Uterus (tissue), 4 donors: ENCODE measurements around the gene SMARCE1. TPM values are rescaled to one million over a fixed set of nuclear protein-coding genes. Genes with fewer than 3 reads are reported as not detected.

ENCODE experiments used
- DNase-seq, 2 donors: peaks; one replicate each; pipeline ENCODE4 v3.0.0-alpha.2; 2019 to 2020
- H3K27ac ChIP-seq, 2 donors: fragments of 200-600 bp; sonication (generic); 1 replicate in 1 of 2; 2 replicates in 1 of 2; pipeline ENCODE4 v1.5.1; 2016 to 2018
- H3K27me3 ChIP-seq, 2 donors: fragments of 200-600 bp; sonication (generic); one replicate each; pipeline ENCODE4 v1.5.1; 2018 to 2019; ENCODE audit warnings: control low read depth in 1 of 2
- H3K36me3 ChIP-seq, 2 donors: fragments of 200-600 bp; sonication (generic); one replicate each; pipeline ENCODE4 v1.5.1; 2019; ENCODE audit warnings: control low read depth in 1 of 2
- H3K4me1 ChIP-seq, 2 donors: fragments of 200-600 bp; sonication (generic); one replicate each; pipeline ENCODE4 v1.5.1; 2018 to 2019; ENCODE audit warnings: control low read depth in 1 of 2
- H3K4me3 ChIP-seq, 2 donors: fragments of 200-600 bp; sonication (generic); 1 replicate in 1 of 2; 2 replicates in 1 of 2; pipeline ENCODE4 v1.5.1; 2018 to 2019; ENCODE audit warnings: mild to moderate bottlenecking in 1 of 2
- H3K9me3 ChIP-seq, 2 donors: fragments of 200-600 bp; sonication (generic); one replicate each; pipeline ENCODE4 v1.5.1; 2019; ENCODE audit warnings: control low read depth in 1 of 2
- POLR2A ChIP-seq, 2 donors: fragments of 450-650 bp; IDR thresholded peaks; one replicate each; pipeline ENCODE4 v1.6.1; 2016; ENCODE audit warnings: antibody characterized with exemption in 2 of 2, mild to moderate bottlenecking in 1 of 2, moderate library complexity in 1 of 2
- intact Hi-C: fragments of 100-400 bp; cut with DNase I; formaldehyde crosslinking; loops from one replicate; pipeline ENCODE4 v1.15.1; 2023; ENCODE audit warnings: low total_unique reads
- total RNA-seq, 4 donors: library from RNA; depleted of rRNA in 3 of 4; stranded (reverse); fragments of >200 nt in 3 of 4; gene quantifications; one replicate each; pipeline versions ENCODE4 v1.1.0 to v1.2.4, GENCODE V29; 2014 to 2023
- TF ChIP-seq, protein P1 (sequence below), 4 experiments: fragments of 200-600 bp in 2 of 4; fragments of 450-650 bp in 2 of 4; sonication (generic) in 2 of 4; IDR thresholded peaks; one replicate each; pipeline ENCODE4 v1.5.1; 2016 to 2019; ENCODE audit warnings: antibody characterized with exemption in 4 of 4, mild to moderate bottlenecking in 2 of 4, moderate library complexity in 1 of 4
- donor health status: DM: yes; HTN: yes; CAD: no.

Gene SMARCE1
- total RNA-seq, 4 donors from 2014 or later: 109 to 401 (median 159) TPM

DNA sequence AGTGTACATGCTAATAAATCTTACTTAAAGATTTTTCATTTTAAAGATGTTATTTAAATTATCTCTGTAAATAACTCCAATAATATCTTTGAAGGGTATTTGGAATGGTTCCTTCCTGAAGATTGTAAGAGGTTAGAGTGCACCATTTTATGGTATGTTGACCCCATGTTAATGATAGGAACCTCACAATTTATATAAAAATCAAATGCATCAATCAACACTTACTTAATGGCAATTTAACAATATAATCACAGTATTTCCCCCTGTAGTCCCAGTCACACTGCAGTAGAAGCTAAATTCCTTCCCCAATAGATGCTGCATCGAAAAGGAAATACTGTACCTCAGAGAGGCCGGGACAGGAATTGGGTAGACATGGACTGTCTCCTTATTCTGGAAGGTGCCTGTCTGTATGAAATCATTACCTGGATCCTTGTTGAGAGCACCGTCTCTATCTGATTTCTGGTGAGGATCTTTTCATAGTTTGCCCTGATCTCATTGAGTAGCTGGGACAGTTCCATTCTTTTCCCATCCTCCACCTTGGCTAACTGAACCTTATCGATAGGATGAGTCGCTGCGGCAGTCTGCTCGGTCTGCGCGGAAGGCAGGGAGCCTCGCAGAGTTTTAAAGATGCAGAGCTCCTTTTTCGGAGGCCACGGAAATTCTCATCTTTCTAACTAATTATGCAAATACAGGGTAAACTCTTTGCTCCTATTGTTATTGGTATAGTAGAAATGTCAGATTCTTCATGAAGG, 17.1 kb upstream of the SMARCE1 start, which contains the start of gene KRT222:
TSS of gene KRT222 (minus strand) at position 596 of the 752 bp plus-strand sequence. CDS start at position 518, 78 bp downstream.
- H3K27ac ChIP-seq: peak within 1 kb of the TSS in 1 of 2 donors; percentile 11
- H3K9me3 ChIP-seq: no peaks in the 10 kb centered on the region
- intact Hi-C loops: no loop called here
- DNase-seq: no peak
- H3K36me3 ChIP-seq: no peaks in the 10 kb centered on the region
- no peaks in the 10 kb centered on the region for H3K27me3 ChIP-seq
- no peaks in the 10 kb centered on the region for H3K4me1 ChIP-seq
- H3K4me3 ChIP-seq: peak within 1 kb of the TSS; percentile 1 to 13
- TF ChIP-seq, protein P1, sequence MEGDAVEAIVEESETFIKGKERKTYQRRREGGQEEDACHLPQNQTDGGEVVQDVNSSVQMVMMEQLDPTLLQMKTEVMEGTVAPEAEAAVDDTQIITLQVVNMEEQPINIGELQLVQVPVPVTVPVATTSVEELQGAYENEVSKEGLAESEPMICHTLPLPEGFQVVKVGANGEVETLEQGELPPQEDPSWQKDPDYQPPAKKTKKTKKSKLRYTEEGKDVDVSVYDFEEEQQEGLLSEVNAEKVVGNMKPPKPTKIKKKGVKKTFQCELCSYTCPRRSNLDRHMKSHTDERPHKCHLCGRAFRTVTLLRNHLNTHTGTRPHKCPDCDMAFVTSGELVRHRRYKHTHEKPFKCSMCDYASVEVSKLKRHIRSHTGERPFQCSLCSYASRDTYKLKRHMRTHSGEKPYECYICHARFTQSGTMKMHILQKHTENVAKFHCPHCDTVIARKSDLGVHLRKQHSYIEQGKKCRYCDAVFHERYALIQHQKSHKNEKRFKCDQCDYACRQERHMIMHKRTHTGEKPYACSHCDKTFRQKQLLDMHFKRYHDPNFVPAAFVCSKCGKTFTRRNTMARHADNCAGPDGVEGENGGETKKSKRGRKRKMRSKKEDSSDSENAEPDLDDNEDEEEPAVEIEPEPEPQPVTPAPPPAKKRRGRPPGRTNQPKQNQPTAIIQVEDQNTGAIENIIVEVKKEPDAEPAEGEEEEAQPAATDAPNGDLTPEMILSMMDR (IDR thresholded peaks at IDR 0.05): no peak
- no peak for TF ChIP-seq POLR2A (IDR thresholded peaks at IDR 0.05)

GRCh38 chr17:40663252-40663651, 15.6 kb upstream of the SMARCE1 start:
- DNase-seq: no peak
- no peak for TF ChIP-seq POLR2A (IDR thresholded peaks at IDR 0.05)
- TF ChIP-seq, protein P1 (IDR thresholded peaks at IDR 0.05): no peak
- Histone ChIP-seq H3K9me3 (no peaks in the 10 kb centered on the region), H3K4me3 (no peak overlapping the region), H3K27me3 (no peaks in the 10 kb centered on the region), H3K27ac (no peak overlapping the region), H3K4me1 (no peaks in the 10 kb centered on the region), H3K36me3 (no peaks in the 10 kb centered on the region)
- intact Hi-C loops: no loop called here

DNA sequence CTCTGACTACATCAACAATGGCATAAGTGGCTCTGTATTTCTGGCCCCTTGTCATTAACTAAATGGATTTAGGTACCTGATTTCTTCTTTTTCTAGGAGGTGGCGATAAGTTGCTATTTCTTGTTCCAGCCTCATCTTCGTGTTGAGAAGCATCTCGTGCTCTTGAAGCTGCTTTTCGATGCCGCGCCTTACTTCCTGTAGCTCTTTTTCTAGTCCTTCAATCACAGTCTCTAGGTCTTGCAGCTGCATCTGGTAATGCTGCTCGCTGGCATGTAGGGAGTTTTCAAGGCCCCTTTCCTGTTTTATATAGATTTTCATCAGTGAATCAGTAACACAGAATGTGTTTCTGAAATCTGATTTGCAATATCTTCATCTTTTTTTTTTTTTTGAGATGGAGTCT, 12.3 kb upstream of the SMARCE1 start:
- intact Hi-C loops: no loop called here
- H3K9me3 ChIP-seq: no peaks in the 10 kb centered on the region

DNA sequence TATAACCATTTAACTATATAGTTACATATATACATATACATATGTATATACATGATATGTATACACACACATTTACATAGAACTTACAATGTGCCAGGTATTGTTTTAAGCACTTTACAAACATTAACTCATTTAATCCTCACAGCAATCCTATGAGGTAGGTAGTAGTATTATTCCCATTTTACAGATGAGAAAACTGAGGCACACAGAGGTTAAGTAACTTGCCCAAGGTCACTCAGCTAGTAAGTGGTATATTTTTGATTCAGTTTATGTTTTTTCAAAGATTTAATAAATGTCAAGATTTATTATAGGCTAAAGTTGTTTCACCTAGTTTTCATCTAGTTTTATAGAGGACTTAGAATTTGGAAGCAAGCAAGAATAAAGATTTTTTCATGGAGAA, 10.8 kb upstream of the SMARCE1 start:
- no peak for TF ChIP-seq POLR2A (IDR thresholded peaks at IDR 0.05)
- TF ChIP-seq, protein P1 (IDR thresholded peaks at IDR 0.05): no peak
- DNase-seq: no peak
- intact Hi-C loops: no loop called here
- no peak overlapping the region for H3K4me3 ChIP-seq
- H3K36me3 ChIP-seq: no peaks in the 10 kb centered on the region
- no peak overlapping the region for H3K27ac ChIP-seq
- no peaks in the 10 kb centered on the region for H3K9me3 ChIP-seq
- no peaks in the 10 kb centered on the region for H3K4me1 ChIP-seq
- no peaks in the 10 kb centered on the region for H3K27me3 ChIP-seq

More for the DNA sequence above, 12.3 kb upstream of the SMARCE1 start:
- H3K27ac ChIP-seq: no peak overlapping the region
- no peaks in the 10 kb centered on the region for H3K4me1 ChIP-seq
- H3K4me3 ChIP-seq: no peak overlapping the region
- no peak for DNase-seq
- TF ChIP-seq POLR2A (IDR thresholded peaks at IDR 0.05): no peak
- TF ChIP-seq, protein P1 (IDR thresholded peaks at IDR 0.05): no peak
- H3K36me3 ChIP-seq: no peaks in the 10 kb centered on the region
- no peaks in the 10 kb centered on the region for H3K27me3 ChIP-seq

- DNase-seq: no peak
- Histone ChIP-seq H3K36me3 (no peaks in the 10 kb centered on the region), H3K27me3 (no peaks in the 10 kb centered on the region), H3K4me1 (peaks cover 0 to under 1% of the 10 kb centered on the region in 2 donors), H3K4me3 (no peak overlapping the region), H3K9me3 (no peaks in the 10 kb centered on the region), H3K27ac (no peak overlapping the region)
- intact Hi-C loops: no loop called here
- TF ChIP-seq POLR2A (IDR thresholded peaks at IDR 0.05): no peak
- TF ChIP-seq, protein P1 (IDR thresholded peaks at IDR 0.05): no peak
These were observed 4.3 kb upstream of the SMARCE1 start for GRCh38 chr17:40651939-40652338.
